Panc1 (cell line): Measurements from ENCODE around the gene KCNK6.

ENCODE experiments used
- POLR2AphosphoS5 ChIP-seq: IDR thresholded peaks from 2 replicates; pipeline ENCODE4 v1.6.1; 2012; ENCODE audit warnings: mild to moderate bottlenecking, low read depth, low read length, moderate library complexity
- TF ChIP-seq, protein P1 (sequence below): fragments of 450-650 bp; IDR thresholded peaks from 2 replicates; pipeline ENCODE4 v1.5.1; 2017; ENCODE audit warnings: mild to moderate bottlenecking
- TF ChIP-seq, protein P2 (sequence below), 2 experiments: IDR thresholded peaks; 2 replicates each; pipeline ENCODE4 v1.6.1; 2011 to 2012; ENCODE audit warnings: low read depth in 2 of 2, control low read depth in 1 of 2, low read length in 1 of 2, mild to moderate bottlenecking in 1 of 2, moderate library complexity in 1 of 2; ENCODE audit not compliant: insufficient read depth in 1 of 2

DNA sequence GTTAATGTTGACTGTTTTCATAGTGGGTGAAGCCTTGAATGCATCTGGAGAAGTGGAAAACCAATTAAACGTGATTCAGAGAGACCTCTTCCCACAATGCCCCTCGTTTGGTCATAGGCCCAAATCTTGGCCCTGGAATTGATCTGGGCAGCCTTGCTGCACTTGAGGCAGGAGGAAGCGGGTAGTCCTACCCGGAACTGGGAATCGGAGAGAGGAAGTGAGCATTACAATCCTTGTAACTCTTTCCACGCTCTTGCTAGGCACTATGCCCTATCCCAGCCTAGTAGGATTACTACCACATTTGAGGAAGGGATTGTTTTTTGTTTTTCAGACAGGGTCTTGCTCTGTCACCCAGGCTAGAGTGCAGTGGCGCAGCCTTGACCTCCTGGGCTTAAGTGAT is 3.6 kb downstream of the KCNK6 start:
- no peak for TF ChIP-seq POLR2AphosphoS5
- TF ChIP-seq, protein P1, sequence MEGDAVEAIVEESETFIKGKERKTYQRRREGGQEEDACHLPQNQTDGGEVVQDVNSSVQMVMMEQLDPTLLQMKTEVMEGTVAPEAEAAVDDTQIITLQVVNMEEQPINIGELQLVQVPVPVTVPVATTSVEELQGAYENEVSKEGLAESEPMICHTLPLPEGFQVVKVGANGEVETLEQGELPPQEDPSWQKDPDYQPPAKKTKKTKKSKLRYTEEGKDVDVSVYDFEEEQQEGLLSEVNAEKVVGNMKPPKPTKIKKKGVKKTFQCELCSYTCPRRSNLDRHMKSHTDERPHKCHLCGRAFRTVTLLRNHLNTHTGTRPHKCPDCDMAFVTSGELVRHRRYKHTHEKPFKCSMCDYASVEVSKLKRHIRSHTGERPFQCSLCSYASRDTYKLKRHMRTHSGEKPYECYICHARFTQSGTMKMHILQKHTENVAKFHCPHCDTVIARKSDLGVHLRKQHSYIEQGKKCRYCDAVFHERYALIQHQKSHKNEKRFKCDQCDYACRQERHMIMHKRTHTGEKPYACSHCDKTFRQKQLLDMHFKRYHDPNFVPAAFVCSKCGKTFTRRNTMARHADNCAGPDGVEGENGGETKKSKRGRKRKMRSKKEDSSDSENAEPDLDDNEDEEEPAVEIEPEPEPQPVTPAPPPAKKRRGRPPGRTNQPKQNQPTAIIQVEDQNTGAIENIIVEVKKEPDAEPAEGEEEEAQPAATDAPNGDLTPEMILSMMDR = no peak
- TF ChIP-seq, protein P2, sequence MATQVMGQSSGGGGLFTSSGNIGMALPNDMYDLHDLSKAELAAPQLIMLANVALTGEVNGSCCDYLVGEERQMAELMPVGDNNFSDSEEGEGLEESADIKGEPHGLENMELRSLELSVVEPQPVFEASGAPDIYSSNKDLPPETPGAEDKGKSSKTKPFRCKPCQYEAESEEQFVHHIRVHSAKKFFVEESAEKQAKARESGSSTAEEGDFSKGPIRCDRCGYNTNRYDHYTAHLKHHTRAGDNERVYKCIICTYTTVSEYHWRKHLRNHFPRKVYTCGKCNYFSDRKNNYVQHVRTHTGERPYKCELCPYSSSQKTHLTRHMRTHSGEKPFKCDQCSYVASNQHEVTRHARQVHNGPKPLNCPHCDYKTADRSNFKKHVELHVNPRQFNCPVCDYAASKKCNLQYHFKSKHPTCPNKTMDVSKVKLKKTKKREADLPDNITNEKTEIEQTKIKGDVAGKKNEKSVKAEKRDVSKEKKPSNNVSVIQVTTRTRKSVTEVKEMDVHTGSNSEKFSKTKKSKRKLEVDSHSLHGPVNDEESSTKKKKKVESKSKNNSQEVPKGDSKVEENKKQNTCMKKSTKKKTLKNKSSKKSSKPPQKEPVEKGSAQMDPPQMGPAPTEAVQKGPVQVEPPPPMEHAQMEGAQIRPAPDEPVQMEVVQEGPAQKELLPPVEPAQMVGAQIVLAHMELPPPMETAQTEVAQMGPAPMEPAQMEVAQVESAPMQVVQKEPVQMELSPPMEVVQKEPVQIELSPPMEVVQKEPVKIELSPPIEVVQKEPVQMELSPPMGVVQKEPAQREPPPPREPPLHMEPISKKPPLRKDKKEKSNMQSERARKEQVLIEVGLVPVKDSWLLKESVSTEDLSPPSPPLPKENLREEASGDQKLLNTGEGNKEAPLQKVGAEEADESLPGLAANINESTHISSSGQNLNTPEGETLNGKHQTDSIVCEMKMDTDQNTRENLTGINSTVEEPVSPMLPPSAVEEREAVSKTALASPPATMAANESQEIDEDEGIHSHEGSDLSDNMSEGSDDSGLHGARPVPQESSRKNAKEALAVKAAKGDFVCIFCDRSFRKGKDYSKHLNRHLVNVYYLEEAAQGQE (IDR thresholded peaks at IDR 0.05; ENCODE audit: insufficient read depth in 1 of 2, low read depth in 2 of 2, low read length in 1 of 2) = no peak
